Activated CD8-positive, alpha-beta memory T cell treated with anti-CD3 and anti-CD28 coated beads for 4 hours (primary cell): ENCODE measurements around the gene IPPK.

Experiments
- DNase-seq, 2 donors: peaks; one replicate each; pipeline ENCODE4 v3.0.0-alpha.2; 2020; ENCODE audit warnings: low read depth in 2 of 2

IPPK gene

DNA sequence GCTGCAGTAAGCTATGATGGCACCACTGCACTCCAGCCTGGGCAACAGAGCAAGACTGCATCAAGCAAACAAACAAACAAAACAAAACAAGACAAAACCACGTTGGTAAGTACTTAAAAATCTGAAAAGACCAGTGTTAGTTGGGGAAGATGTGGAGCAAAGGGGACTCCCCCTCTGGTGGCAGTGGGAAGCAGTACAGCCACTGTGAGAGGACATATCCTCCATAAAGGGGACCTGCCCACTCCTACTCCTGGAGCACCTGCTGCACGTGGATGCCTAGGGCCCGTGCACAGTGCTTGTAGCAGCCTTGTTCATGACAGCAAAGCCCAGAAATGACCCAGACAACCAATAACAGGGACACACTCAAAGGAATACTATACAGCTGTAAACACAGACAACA is 17.0 kb upstream of the IPPK start:
- no peak for DNase-seq

DNA sequence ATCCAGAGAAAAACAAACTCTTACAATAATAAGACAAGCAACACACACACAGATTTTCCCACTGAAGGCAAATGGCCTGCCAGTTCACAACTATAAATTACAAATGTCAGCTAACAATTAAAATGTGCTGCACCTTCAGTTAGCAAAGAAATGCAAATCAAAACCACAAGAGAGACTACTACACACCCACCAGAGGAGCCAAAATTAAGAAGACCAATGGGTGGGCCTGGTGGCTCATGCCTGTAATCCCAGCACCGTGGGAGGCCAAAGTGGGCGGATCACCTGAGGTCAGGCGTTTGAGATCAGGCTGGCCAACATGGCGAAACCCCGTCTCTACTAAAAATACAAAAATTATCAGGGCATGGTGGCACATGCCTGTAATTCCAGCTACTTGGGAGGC is 15.1 kb upstream of the IPPK start:
- DNase-seq: no peak

DNA sequence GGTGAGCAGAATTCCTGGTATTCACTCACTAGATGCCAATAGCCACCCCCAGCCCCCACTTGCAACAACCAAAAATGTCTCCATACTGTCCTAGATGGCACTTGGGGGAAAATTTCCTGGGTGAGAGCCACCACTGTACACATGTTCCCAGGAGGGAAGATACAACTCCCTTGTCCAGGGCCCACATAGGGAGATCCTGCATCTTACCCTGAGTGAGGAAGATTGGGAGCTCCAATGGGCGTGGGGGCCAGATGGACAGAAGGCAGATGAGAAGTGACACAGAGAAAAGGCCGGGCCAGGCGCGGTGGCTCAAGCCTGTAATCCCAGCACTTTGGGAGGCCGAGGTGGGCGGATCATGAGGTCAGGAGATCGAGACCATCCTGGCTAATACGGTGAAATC is 12.3 kb upstream of the IPPK start:
- DNase-seq: no peak

GRCh38 chr9:92680166-92681119 is 10.5 kb upstream of the IPPK start:
- no peak for DNase-seq

DNA sequence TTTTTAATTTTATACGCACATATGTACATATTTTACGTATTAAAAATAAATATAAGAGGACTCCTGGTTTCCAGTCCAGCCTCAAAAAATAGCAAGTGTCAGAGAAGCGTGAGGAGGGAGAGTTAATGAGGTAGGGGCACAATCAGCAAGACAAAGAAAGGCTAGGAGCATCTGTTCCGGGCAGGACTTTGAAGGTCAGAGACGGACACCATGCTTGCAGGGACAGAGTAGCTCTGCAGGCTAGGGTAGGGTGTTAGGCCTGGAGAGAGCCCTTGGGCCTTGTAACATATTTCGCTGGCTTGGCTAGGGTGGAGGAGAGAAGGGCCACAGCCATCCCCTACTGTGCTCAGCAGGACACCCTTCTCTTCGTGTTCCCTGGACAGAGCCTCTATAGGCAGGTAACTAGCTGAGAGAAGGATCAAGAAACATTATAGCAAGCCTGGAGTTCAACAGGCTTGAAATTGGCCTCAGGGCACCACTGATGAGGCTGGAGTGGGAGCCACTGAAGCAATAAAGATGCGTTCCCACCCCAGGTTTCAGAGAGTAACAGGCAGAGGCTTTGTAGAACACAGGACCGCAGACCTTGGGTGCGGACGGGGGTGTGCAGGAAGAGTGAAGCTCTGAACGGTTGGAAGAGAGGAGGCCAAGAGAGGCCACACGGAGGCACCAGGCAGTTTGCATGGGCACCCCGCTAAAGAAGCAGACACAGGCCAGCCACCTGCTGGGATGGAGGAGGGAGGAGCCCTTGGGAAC is 9.7 kb upstream of the IPPK start:
- DNase-seq: no peak

GRCh38 chr9:92671323-92671722 is 1.4 kb upstream of the IPPK start:
- DNase-seq: no peak

DNA sequence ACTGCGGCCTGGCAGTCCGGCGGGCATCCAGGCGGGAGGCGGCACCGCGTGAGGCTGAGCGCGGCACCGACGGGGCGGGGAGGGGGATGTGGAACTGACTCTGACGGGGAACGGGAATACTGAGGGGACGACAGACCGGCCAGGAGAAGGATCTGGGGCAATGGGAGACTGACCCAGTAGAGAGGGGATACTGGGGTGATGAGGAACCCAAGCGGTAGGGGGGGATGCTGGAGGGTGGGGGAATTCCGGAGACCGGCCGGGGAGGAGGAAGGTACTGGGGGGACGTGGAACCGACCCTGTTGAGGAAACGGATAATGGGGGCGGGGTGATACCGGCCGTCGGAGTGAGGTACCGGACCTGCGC is 423 bp downstream of the IPPK start:
- peak; percentile 7 to 16 for DNase-seq

GRCh38 chr9:92668746-92669526 is 995 bp downstream of the IPPK start:
- peak in 1 of 2 donors; percentile 24 for DNase-seq

GRCh38 chr9:92666912-92667532 is 2.9 kb downstream of the IPPK start:
- no peak for DNase-seq

- no peak for DNase-seq
Observed at GRCh38 chr9:92666236-92666635, 3.7 kb downstream of the IPPK start.

GRCh38 chr9:92665836-92666235 is 4.1 kb downstream of the IPPK start:
- DNase-seq: no peak

DNA sequence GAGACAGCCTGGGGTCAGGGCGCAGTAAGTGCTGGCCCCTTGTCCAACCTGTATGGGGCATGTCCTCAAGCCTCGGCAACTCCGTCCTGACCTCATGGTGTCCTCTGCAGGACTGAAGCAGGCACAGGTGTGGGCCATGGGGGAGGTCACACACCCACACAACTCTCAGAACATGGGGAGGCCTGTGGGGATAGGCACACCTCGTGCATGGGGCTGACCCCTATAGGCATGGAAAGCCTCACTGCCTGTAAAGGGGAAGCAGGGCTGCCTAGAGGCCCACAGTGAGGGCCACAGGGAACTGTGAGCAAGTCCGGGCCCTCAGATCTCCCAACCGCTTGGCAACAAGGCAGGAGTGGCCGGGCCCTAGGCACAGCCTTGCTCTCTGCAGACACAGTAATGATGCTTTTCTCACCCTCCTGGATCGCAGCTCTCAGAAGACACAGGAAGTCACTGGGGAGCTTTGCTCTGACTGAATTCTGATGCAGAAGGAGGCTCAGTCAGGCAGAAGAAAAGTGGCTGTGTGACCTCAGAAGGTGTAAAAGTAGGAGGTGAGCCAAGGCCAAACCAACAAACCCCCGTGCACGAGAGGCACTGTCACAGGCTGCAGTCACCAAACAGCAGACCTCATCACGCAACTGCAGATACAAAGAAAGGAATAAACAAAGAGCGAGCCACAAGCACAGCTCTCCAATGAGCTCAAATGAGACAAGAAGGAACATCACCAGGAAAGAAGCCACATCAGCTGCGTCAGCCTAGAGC is 5.4 kb downstream of the IPPK start:
- DNase-seq: no peak

DNA sequence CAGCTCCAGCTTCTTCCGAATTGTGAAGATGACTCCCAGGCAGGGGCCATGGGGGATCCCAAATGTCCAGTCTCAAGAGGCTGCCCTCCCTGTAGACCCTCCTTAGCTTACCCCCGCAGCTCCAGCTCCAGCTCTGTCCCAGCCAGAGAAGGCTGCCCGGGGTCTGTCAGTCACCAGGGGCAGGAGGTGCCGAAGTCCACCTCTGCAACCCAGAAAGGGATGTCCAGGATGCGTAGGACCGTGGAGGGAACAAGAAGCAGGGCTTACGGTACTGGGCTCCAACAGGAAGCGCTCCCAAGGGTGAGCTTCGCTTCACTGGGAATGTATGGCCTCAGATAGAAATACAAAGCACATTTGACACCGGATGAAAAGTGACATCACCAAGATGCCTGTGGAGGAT is 6.0 kb downstream of the IPPK start:
- no peak for DNase-seq

DNA sequence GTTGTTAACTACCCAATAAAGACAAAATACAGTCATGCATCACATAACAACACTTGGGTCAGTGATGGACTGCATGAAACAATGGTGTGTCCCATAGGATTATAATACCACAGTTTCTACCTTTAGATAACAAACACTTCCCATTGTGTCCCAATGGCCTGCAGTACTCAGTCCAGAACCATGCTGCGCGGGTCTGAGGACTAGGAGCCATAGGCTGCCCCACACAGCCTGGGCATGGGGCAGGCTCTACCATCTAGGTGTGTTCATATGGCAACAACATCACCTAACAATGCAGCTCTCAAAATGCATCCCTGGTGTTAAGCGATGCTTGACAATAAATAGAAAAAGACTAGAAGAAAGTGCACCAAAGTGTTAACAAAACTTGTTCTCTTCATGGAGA is 6.8 kb downstream of the IPPK start:
- DNase-seq: no peak

- no peak for DNase-seq
Observed at GRCh38 chr9:92661743-92662142, 8.2 kb downstream of the IPPK start.

DNA sequence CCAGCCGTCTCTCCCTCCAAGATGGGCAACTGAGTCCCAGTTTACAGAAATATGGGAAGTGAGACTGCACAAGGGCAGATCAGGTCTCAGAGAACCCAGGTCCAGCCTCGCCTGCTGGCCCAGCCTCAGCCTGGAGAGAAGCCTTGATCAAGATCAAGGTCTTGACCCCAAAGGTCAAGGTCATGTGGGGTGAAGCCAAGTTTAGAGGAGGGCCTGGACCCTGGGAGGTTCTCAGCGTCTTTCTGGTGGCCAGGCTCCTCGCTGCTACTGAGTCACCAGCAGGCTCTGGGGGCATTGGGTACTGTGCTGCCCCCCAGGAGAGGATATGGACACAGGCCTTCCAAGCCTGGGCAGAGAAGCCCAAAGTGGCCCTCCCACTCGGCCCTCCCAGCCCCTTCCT is 8.8 kb downstream of the IPPK start:
- DNase-seq: no peak

- DNase-seq: no peak
Observed at GRCh38 chr9:92660266-92660665, 9.7 kb downstream of the IPPK start.

DNA sequence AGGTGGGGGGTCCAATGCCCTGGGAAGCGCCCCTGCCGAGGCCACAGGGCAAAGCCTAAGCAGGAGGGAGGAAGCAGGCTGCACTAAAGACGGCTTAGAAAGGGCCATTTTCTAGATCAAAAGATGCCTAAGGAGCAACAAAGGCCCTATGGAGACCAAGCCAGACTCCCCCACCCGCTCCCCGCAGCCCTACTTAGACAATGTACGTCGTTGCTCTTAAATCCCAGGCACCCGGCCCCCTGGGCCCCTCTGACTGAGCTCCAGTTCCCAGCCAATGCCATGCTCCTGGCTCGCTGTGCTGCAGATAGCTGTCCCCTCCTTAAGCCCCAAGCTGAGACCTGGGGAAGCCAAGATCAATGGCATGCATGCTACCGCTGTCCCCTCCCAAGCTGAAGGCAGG is 10.3 kb downstream of the IPPK start:
- no peak for DNase-seq

DNA sequence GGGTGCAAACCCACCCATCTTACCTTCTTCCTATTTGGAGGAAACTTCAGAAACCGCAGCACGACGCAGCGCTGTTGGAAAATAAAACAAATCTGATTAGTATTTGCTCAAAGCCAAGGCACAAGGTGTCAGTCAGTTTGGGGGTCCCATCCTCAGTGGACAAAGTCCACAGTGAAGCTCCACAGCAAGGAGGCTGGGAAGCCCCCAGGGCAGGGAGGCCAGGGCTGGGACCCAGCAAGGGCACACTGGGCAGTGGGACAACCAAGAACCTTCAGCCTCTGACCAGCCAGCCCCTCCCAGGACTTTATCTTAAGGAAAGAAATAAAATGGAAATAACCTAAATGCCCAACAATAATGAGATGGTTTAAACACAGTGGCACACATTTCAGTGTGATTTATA is 11.3 kb downstream of the IPPK start:
- no peak for DNase-seq

- DNase-seq: no peak
Observed at GRCh38 chr9:92658176-92658575, 11.8 kb downstream of the IPPK start.
